Thyroid gland (tissue), 4 donors: ENCODE measurements around the gene HBA2.

Experiments used
- CTCF ChIP-seq, 6 experiments: fragments of 200-600 bp in 3 of 6; fragments of 450-650 bp in 3 of 6; sonication (generic) in 3 of 6; IDR thresholded peaks; one replicate each; pipeline ENCODE4 v1.5.1; 2016 to 2019; ENCODE audit warnings: antibody characterized with exemption in 6 of 6, mild to moderate bottlenecking in 2 of 6, inconsistent platforms in 1 of 6, moderate library complexity in 1 of 6
- POLR2A ChIP-seq, 2 donors: fragments of 450-650 bp; IDR thresholded peaks; one replicate each; pipeline ENCODE4 v1.6.1; 2017; ENCODE audit warnings: antibody characterized with exemption in 2 of 2, mild to moderate bottlenecking in 2 of 2, moderate library complexity in 1 of 2

GRCh38 chr16:220021-220420 is 47.3 kb downstream of the HBA2 start:
- TF ChIP-seq CTCF (IDR thresholded peaks at IDR 0.05) = no peak
- no peak for TF ChIP-seq POLR2A (IDR thresholded peaks at IDR 0.05)
